Spleen (tissue), 7 donors: ENCODE measurements around the gene CHD1L.

Experiments
- CTCF ChIP-seq, 11 experiments: fragments of 200-600 bp in 7 of 11; fragments of 450-650 bp in 4 of 11; sonication (generic) in 4 of 11; IDR thresholded peaks in 8 of 11; conservative IDR thresholded peaks in 3 of 11; 1 replicate in 7 of 11; 2 replicates in 4 of 11; pipeline versions ENCODE4 v1.4.0 to v1.8.0; 2016 to 2021; ENCODE audit warnings: antibody characterized with exemption in 11 of 11, inconsistent platforms in 4 of 11, mild to moderate bottlenecking in 1 of 11
- POLR2A ChIP-seq, 3 donors: fragments of 450-650 bp; IDR thresholded peaks; one replicate each; pipeline ENCODE4 v1.5.1; 2017; ENCODE audit warnings: antibody characterized with exemption in 3 of 3, mild to moderate bottlenecking in 1 of 3
- donor health status: DM: no; HTN: no; CAD: no; lungs with moderate emphysema.
- donor health status: DM: no; HTN: no; CAD: no.
- donor health status: DM: no; HTN: no; CAD: no.

- no peak for TF ChIP-seq CTCF (IDR thresholded peaks at IDR 0.05 in 8 of 11, conservative IDR thresholded peaks at IDR 0.05 in 3 of 11)
- no peak for TF ChIP-seq POLR2A (IDR thresholded peaks at IDR 0.05)
These were observed 91.8 kb downstream of the CHD1L start for GRCh38 chr1:147334292-147334691.
